Uterus (tissue), 2 donors: ENCODE measurements around the gene EXOC4.

Experiments used
- CTCF ChIP-seq, 4 experiments: fragments of 200-600 bp in 2 of 4; fragments of 450-650 bp in 2 of 4; sonication (generic) in 2 of 4; IDR thresholded peaks; one replicate each; pipeline ENCODE4 v1.5.1; 2016 to 2019; ENCODE audit warnings: antibody characterized with exemption in 4 of 4, mild to moderate bottlenecking in 2 of 4, moderate library complexity in 1 of 4
- POLR2A ChIP-seq, 2 donors: fragments of 450-650 bp; IDR thresholded peaks; one replicate each; pipeline ENCODE4 v1.6.1; 2016; ENCODE audit warnings: antibody characterized with exemption in 2 of 2, mild to moderate bottlenecking in 1 of 2, moderate library complexity in 1 of 2

GRCh38 chr7:133320891-133321290 lies 68.0 kb downstream of the EXOC4 start:
- no peak for TF ChIP-seq CTCF (IDR thresholded peaks at IDR 0.05)
- no peak for TF ChIP-seq POLR2A (IDR thresholded peaks at IDR 0.05)
